ENCODE results near the gene ZNF530. TPM values are rescaled to one million over a fixed set of nuclear protein-coding genes. Genes with fewer than 3 reads are reported as not detected.

The ZNF530 gene
- total RNA-seq, 1 donor from 2014 or later = 7.6 TPM

DNA sequence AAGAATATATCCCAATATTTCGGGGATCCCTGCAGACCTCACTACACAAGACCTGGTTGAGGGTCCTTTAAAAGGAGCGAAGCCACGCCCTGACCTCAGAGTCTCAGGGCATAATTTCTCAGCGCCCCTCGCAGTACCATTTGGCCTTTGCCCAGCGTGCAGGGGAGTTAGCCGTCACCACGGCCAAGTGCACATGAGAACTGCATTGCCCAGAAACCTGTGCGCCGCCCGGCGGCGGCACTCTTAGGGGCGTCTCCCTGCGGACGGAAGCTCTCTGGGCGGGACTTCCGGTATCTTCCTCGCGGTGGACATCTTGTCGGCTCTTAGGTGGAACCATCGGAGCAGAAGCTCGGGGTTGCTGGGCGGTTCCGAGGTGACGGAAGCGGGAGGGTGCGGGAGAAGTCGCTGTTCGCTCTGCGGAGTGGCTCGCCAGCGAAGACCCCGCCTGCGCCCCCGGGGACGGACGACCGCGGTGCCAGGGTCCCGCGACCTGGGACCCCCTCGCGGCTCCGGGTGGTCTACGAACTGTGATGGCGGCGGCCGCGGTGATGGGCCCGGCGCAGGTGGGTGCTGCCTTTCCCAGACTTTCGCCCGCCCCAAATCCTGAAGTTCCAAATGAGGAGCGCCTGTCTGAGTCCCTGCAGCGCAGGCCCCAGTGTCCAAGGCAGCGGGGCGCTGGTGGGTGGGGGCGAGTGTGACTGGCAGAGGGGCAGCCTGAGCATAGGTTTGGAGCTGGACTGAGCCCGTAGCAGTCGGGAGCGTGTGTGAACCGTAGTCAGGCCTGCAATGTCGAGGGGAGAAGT lies 14.5 kb downstream of the ZNF530 start, which contains the start of gene ZNF134:
Gene ZNF134, plus strand, starts transcription at position 302 of the 803 bp plus-strand sequence. CDS start 5,227 bp downstream, outside the sequence.
- intact Hi-C loops (cut with micrococcal nuclease) = loop anchor here (1.0 kb wide), 5 partner anchors 15 to 251 kb away; partner anchors contain the start of genes TRAPPC2B, ZNF211, ZNF416 and ZNF530

DNA sequence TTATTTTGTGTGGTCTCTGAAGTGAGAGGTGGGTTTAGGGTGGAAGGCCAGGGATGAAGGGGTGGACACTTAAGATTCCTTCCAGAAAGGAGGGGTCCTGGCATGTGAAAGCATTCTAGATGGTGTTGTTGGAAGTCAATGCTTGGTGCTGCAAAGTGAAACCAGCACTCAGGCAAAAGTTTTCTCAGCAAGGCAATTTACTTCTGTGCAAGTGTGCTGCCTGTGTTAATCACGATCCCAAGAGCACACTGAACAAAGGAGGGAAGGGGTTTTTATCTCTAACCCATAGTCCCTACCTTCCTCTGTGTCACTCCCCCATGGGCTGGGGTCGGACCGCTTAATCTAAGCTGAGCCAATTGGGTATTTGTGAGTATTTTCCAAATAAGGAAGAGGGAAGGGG lies 15.7 kb downstream of the ZNF530 start:
- intact Hi-C loops (cut with micrococcal nuclease) = no loop called here

DNA sequence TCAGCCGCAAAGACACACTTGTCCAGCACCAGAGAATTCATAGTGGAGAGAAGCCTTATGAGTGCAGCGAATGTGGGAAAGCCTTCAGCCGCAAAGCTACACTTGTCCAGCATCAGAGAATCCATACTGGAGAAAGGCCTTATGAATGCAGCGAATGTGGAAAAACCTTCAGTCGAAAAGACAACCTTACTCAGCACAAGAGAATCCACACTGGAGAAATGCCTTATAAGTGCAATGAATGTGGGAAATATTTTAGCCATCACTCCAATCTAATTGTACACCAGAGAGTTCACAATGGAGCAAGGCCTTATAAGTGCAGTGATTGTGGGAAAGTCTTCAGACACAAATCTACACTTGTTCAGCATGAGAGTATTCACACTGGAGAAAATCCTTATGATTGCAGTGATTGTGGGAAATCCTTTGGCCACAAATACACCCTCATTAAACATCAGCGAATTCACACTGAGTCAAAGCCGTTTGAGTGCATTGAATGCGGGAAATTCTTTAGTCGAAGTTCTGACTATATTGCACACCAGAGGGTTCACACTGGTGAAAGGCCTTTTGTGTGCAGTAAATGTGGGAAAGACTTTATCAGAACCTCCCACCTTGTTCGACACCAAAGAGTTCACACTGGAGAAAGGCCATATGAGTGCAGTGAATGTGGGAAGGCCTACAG lies 21.1 kb downstream of the ZNF530 start:
- intact Hi-C loops (cut with micrococcal nuclease) = no loop called here

DNA sequence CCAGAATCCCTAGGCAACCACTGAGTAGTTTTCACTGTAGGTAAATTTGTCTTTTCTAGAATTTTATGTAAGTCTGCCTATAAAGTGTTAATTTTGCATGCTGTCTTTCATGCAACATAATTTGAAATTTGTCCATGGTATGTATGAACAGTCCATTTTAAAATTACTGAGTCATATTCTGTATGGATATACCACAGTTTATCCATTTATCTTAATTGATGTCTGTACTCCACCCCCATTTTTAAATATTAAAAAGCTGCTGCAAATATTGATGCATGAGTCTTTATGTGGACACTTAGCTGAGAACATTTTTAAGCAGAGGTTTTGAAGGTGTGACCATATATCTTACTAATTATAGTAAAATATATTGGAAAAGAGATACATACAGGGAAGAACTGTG lies 23.4 kb downstream of the ZNF530 start:
- intact Hi-C loops (cut with micrococcal nuclease) = no loop called here

GRCh38 chr19:57632987-57633831 lies 33.5 kb downstream of the ZNF530 start, which contains the start of gene ZNF211:
ZNF211 (plus strand) TSS chr19:57633168; CDS start chr19:57633347, 179 bp downstream.
- intact Hi-C loops (cut with micrococcal nuclease) = loop anchor here (1.0 to 2.0 kb wide), 9 partner anchors 19 to 522 kb away; partner anchors contain the start of genes ZNF134, ZNF17, ZNF416 and ZNF419

GRCh38 chr19:57633832-57634131 lies 34.1 kb downstream of the ZNF530 start:
- intact Hi-C loops (cut with micrococcal nuclease) = loop anchor here (1.0 to 2.0 kb wide), 9 partner anchors 19 to 522 kb away; partner anchors contain the start of genes ZNF134, ZNF17, ZNF416 and ZNF419

DNA sequence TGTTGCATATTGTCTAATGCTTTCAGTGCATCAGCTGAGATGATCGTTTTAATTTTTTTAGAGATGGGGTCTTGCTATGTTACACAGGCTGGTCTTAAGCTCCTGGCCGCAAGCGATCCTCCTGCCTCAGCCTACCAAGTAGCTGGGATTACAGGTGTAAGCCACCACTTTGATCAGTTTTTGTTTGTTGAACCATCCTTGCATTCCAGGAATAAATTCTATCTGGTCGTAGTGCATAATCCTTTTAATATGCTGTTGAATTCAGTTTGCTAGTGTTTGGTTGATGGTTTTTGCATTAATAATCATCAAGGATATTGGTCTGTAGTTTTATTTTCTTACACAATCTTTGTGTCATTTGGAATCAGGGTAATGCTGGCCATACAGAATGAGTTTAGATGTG lies 37.7 kb downstream of the ZNF530 start:
- intact Hi-C loops (cut with micrococcal nuclease) = no loop called here

DNA sequence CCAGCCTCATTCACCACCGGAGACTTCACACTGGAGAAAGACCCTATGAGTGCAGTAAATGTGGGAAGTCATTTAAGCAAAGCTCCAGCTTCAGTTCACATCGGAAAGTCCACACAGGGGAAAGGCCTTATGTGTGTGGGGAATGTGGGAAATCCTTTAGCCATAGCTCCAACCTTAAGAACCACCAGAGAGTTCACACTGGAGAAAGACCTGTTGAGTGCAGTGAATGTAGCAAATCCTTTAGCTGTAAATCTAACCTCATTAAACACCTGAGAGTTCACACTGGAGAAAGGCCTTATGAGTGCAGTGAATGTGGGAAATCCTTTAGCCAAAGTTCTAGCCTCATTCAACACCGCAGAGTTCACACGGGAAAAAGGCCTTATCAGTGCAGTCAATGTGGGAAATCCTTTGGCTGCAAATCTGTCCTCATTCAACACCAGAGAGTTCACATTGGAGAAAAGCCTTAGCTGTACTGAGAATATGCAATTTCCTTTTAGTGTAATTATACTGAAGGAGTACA lies 42.1 kb downstream of the ZNF530 start:
- intact Hi-C loops (cut with micrococcal nuclease) = no loop called here

DNA sequence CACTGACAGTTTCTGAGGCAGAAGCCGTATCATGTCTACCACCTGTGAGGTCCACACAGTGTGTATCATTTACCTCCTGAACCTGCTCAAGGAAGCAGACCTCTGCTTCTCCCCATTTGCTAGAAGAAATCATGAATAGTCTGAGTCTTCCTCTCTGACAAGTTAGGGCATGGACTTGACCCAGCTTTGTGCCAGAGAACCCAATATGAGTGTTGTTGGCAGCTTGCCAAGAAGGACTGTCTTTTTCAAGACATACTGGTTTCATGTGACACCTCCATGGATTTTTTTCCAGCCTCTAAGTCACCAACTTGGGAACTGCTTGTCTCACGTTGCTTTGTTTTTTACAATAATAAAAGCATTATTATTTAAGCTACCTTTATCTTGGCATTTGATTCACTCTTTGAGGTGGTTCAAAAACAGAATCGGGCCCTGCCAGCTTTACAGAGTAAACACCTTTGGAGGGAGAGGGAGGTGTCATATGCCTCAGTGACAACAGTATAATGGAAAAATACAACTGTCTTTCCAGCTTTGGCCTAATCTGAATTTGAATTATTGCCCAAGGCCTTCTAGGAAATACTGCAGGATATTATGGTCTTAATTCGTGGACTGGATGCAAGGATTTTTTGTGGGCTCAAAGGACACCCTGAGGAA lies 42.8 kb downstream of the ZNF530 start:
- intact Hi-C loops (cut with micrococcal nuclease) = no loop called here

GRCh38 chr19:57643734-57644133 lies 44.0 kb downstream of the ZNF530 start:
- intact Hi-C loops (cut with micrococcal nuclease) = no loop called here

GRCh38 chr19:57648331-57649003 lies 48.8 kb downstream of the ZNF530 start:
- intact Hi-C loops (cut with micrococcal nuclease) = no loop called here

DNA sequence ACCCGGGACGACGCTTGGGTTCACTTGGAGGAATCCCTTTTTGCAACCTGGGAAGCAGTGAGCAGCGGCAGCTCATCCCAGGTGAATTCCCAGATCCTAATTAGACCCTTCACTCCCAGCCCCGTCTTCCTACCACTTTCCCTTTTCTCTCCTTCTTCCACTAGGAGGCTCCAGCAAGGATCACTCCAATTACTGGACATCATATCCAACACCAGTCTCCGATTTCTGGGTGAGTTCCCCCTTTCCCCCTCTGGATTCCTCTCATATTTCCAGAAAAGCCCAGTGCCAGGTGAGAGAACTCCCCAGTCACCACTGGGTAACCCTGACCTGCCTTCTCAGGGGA lies 51.9 kb downstream of the ZNF530 start:
- intact Hi-C loops (cut with micrococcal nuclease) = no loop called here

- intact Hi-C loops (cut with micrococcal nuclease) = no loop called here
These were observed 54.0 kb downstream of the ZNF530 start for GRCh38 chr19:57653689-57654088.

- intact Hi-C loops (cut with micrococcal nuclease) = no loop called here
These were observed 55.8 kb downstream of the ZNF530 start for GRCh38 chr19:57655443-57655842.

DNA sequence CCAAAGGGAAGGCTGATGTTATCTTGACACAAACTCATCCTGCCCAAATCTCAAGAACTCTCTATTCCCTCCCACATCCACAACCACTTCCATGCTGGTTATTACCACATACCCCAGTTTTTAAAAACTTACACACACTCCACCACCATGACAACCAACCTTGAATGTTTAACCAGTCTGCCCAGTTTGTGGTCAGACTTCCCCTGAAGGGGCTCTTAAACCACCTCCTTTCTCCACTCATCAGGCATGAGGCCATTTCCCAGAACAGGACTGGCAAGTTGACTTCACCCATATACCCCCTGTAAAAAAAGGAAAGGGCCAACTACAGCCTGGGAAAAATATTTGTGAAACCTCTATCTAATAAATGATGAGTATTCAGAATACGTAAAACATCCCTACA lies 56.7 kb downstream of the ZNF530 start:
- intact Hi-C loops (cut with micrococcal nuclease) = no loop called here

Other genes with a start within 250 kb of the ZNF530 start
- 6.6 and 6.9 TPM in 2 replicates for gene ZNF304, start 248.6 kb upstream of the ZNF530 start, total RNA-seq
- gene TRAPPC2B, start 236.3 kb upstream of the ZNF530 start, total RNA-seq = 3.8 and 6.6 TPM in 2 replicates
- gene ZNF547, start 236.3 kb upstream of the ZNF530 start, total RNA-seq = 2.2 and 2.8 TPM in 2 replicates
- 17.1 and 19.9 TPM in 2 replicates for gene ZNF548, start 210.0 kb upstream of the ZNF530 start, total RNA-seq
- gene ZNF17, start 188.7 kb upstream of the ZNF530 start, total RNA-seq = 11.3 and 12.1 TPM in 2 replicates
- 14.0 and 15.2 TPM in 2 replicates for gene ZNF749, start 164.6 kb upstream of the ZNF530 start, total RNA-seq
- gene VN1R1, start 142.7 kb upstream of the ZNF530 start, total RNA-seq = 0.07 and 0.18 TPM in 2 replicates
- gene ZNF772, start 122.3 kb upstream of the ZNF530 start, total RNA-seq = 2.9 and 3.2 TPM in 2 replicates
- gene ZNF419, start 112.1 kb upstream of the ZNF530 start, total RNA-seq = 5.9 and 6.7 TPM in 2 replicates
- gene ZNF773, start 99.9 kb upstream of the ZNF530 start, total RNA-seq = 6.7 and 8.2 TPM in 2 replicates
- gene ZNF549, start 72.5 kb upstream of the ZNF530 start, total RNA-seq = 6.8 and 7.7 TPM in 2 replicates
- gene ZNF550, start 40.0 kb upstream of the ZNF530 start, total RNA-seq = 9.0 and 10.0 TPM in 2 replicates
- 4.5 and 5.0 TPM in 2 replicates for gene ZNF416, start 21.0 kb upstream of the ZNF530 start, total RNA-seq
- 4.1 and 4.4 TPM in 2 replicates for gene ZIK1, start 15.7 kb upstream of the ZNF530 start, total RNA-seq
- 11.9 and 13.6 TPM in 2 replicates for gene ZNF134, start 14.4 kb downstream of the ZNF530 start, total RNA-seq
- gene ZNF211, start 33.3 kb downstream of the ZNF530 start, total RNA-seq = 13.6 and 14.3 TPM in 2 replicates
- gene ZSCAN4, start 69.0 kb downstream of the ZNF530 start, total RNA-seq = not detected in 2 replicates
- 10.2 and 12.2 TPM in 2 replicates for gene ZNF551, start 82.1 kb downstream of the ZNF530 start, total RNA-seq
- gene ZNF154, start 109.3 kb downstream of the ZNF530 start, total RNA-seq = 4.3 and 5.1 TPM in 2 replicates
- gene ZNF671, start 127.7 kb downstream of the ZNF530 start, total RNA-seq = 9.8 and 11.5 TPM in 2 replicates
- gene ZNF776, start 146.9 kb downstream of the ZNF530 start, total RNA-seq = 9.0 and 13.1 TPM in 2 replicates
- 16.8 and 17.2 TPM in 2 replicates for gene ZNF586, start 169.8 kb downstream of the ZNF530 start, total RNA-seq
- 9.2 and 9.6 TPM in 2 replicates for gene ZNF552, start 215.0 kb downstream of the ZNF530 start, total RNA-seq
- gene ZNF587B, start 230.4 kb downstream of the ZNF530 start, total RNA-seq = 20.5 and 20.6 TPM in 2 replicates
- 36.1 and 37.7 TPM in 2 replicates for gene ZNF587, start 250.0 kb downstream of the ZNF530 start, total RNA-seq

Data from T-helper 2 cell treated with Interferon-gamma antibody and Interleukin-4, amounts not matched to agents 100 ng/mL and 5 ng/mL, for 36 hours (primary cell).